HG02642 (cell line): ENCODE measurements around the gene PRAMEF17.
"Not testable (repeated sequence)": the region's sequence is repeated elsewhere in the genome, so short reads cannot be mapped to it uniquely, and the experiment has no call there.

Experiments used
- ATAC-seq: cut with Tn5 transposase; IDR thresholded peaks from one replicate; pipeline ENCODE4 v1.9.1; 2021; ENCODE audit warnings: mild to moderate bottlenecking; ENCODE audit not compliant: unreplicated experiment, poor library complexity

PRAMEF17 gene, protein sequence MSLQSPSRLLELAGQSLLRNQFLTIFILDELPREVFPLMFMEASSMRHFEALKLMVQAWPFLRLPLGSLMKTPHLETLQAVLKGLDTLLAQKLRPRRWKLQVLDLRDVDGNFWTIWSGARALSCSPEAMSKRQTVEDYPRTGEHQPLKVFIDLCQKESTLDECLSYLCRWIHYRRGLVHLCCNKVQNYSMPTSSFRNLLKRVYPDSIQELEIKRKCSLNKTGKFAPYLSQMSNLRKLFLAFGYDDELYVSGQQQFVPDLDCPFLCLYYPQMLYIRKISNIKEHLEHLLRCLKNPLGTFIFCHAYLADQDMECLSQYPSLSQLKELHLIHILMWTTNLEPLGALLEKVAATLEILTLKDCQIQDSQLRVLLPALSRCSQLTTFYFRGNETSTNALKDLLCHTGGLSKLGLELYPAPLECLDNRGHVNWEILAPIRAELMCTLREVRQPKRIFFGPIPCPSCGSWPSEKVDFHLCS

DNA sequence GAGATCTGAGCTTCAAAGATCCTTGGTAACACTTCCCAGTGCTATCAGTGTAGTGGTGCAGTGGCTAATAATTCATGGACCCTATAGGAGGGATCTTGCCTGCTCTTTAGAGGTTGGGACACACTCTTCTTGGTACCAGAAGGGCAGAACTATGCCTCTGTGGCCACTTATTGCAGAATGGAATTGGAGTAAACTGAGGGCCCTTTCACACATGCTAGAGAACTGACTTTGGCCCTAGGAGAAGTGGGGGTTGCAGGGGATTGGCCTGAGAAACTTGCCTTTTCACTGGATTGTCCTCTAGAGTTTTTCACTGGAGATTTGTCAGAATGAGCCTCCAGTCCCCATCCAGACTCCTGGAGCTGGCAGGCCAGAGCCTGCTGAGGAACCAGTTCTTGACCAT lies at the start of gene PRAMEF17:
PRAMEF17 (plus strand) TSS at position 301 of the 400 bp plus-strand sequence; CDS start at position 327, 26 bp downstream.
- ATAC-seq, result not testable (repeated sequence)

DNA sequence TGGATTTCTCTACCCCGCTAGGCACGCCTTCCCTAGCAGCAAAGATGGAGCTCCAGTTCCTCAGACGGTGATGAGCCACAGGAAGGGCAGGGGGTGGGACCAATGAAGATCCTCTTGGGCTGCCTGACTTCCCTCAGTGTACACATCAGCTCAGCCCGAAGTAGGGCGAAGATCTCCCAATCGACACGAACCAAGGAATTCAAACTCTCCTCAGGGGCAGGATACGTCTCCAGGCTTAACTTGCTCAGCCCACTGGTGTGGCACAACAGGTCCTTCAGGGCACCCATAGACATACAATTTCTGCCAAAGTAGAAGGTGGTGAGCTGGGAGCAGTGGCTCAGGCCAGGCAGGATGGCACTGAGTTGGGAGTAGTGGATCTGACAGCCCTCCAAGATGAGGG lies 46.9 kb upstream of the PRAMEF17 start:
- ATAC-seq, result not testable (repeated sequence)

DNA sequence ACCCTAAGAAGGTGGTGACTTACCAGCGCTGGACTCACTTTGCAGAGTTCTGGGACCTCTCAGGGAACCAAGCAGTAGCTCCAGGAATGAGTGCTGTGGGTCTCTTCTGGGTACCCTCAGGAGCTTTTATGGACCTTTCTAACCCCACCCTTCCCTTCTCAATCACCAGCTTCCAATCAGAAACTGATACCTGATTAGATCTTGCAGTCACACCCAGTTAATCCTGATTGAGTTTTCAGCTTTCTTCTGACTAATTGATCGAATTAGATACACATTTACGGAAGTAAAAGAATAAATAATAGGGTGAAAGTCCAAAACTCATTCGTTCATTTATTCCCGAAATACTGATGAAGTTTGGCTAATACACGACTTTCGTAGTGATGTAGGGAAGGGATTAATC lies 42.4 kb upstream of the PRAMEF17 start, which contains the start of gene PRAMEF14:
PRAMEF14 (minus strand) TSS at position 101 of the 400 bp plus-strand sequence. CDS start 1,820 bp downstream, outside the sequence.
- ATAC-seq, result not testable (repeated sequence)

DNA sequence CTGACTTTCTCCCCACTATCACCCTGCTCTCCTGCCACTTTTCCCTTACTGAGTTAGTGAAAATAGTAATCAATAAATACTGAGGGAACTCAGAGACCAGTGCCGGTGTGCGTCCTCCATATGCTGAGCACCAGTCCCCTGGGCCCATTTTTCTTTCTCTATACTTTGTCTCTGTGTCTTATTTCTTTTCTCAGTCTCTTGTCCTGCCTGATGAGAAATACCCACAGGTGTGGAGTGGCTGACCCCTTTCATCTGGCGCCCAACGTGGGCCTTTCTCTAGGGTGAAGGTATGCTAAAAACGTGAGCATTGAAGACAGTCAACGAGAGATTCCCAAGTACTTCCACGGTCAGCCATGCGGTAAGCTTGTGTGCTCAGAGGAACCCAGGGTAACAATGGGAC lies 36.0 kb upstream of the PRAMEF17 start:
- ATAC-seq, result not testable (repeated sequence)

DNA sequence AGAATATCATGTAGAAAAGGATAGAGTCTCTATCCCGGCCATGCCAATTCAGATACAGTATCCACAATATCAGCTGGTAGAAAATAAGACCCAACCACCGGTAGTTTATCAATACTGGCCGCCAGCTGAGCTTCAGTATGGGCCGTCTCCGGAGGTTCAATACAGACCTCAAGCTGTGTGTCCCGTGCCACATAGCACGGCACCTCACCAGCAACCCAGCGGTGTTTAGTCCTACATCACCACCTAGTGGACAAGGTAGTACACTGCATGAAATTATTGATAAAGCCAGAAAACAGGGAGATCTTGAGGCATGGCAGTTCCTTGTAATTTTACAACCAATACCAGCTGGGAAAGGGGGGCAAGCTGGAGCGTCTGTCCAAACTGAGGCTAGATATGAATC lies 35.0 kb upstream of the PRAMEF17 start:
- not testable (repeated sequence) for ATAC-seq

DNA sequence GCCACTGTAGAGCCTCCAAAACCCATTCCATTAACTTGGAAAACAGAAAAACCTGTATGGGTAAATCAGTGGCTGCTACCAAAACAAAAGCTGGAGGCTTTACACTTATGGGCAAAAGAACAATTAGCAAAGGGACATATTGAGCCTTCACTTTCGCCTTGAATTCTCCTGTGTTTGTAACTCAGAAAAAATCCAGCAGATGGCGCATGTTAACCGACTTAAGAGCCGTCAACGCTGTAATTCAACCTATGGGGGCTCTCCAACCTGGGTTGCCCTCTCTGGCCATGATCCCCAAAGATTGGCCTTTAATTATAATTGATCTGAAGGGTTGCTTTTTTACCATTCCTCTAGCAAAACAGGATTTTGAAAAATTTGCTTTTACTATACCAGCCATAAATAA lies 32.7 kb upstream of the PRAMEF17 start:
- not testable (repeated sequence) for ATAC-seq

DNA sequence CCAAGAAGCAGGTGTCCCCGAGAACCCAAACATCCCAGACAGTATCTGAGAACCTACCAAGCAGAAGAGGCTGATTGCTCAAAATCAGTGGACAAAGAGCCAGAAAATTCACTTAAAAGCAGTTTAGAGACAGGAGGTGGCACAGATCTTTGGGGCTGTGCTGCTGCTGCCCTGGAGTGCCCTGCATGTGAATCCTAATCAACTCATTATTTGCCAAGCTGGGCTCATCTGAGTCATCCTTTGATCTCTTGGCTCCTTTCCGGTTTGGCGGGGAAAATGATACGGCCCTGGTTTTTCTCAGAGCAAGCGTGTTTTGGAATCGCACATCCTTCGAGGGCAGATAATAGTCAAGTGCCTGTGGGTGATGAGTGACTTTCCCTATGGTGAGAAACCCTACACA lies 27.1 kb upstream of the PRAMEF17 start:
- ATAC-seq, result not testable (repeated sequence)

DNA sequence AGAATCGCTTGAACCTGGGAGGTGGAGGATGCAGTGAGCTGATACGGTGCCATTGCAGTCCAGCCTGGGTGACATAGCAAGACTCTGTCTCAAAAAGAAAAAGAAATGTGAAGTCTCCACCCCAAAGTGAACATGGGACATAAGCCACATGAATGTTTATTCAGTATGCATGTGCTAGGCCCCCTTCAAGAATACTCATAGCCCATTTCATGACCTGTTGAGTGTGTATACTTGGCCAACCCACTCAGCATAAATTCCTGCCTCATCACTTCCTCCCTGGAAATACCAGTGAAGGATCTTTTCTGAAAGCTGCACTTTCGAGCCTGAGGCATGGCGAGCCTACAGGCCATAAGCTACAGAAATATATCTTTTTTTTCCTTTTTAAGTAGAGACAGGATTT lies 24.5 kb upstream of the PRAMEF17 start:
- ATAC-seq, result not testable (repeated sequence)

DNA sequence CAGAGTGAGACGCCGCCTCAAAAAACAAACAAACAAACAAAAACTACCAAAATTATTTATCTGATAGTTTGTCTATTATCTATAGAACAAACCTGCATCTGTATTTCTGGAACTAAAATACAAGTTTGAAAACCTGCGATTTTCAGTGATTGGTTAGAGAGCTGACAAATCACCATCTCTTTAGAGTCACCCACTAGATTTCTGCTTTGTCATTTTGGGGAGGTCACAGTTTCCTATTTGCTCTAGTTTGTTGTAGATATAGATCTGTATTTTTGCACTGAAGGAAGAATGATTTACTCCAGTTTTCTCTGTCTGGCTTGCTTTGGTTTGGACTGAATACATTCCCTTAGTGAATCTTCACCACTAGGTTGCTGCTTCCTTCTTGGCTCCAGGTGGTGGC lies 22.9 kb upstream of the PRAMEF17 start:
- not testable (repeated sequence) for ATAC-seq

DNA sequence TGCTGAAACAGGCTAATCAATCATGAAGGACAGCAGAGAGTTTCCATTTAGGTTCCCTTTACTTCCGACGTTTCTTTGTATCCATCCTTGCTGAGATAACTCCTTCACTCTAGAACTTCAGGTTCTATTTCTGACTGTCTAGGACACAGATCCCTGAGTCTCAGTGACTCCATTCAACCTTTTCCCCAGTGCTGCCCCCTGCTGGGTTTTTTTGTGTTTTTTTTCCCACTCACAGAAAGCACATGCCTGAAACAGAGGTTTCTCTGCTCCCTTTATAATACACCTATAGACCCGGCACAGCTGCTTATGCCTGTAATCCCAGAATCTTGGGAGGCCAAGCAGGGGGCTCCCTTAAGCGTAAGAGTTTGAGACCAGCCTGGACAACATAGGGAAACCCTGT lies 20.9 kb upstream of the PRAMEF17 start:
- not testable (repeated sequence) for ATAC-seq

DNA sequence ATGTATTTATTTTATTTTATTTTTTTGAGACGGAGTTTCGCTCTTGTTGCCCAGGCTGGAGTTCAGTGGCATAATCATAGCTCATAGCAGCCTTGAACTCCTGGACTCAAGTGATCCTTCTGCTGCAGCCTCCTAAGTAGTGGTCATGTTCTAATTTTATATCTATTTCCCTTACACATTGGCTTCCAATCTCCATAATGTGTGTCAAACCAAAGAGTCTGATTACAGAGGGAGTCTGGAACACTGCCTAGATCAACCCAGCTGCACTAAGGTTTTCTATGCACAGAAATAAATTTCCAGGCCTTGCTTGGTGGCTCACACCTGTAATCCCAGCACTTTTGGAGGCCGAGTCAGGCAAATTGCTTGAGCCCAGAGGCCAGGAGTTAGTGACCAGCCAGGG lies 10.4 kb upstream of the PRAMEF17 start:
- not testable (repeated sequence) for ATAC-seq

DNA sequence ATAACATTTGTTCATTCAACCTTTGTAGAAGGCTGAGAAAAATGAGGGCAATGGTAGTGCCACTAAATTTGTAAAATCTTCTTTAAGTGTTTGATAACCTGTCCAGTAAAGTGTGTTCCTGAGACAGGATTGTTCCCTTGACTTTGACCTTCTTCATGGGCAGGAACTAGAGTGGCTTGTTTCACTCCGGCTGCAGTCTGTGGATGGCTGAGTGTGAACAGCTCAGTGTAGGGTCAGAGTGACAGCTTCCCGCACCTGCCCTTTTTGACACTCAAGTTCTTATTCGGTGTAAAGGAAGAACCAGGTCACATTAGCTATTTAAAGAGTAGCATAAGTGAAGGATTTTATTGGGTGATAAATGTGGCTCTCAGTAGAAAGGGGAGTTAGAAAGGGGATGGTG lies 9.1 kb upstream of the PRAMEF17 start:
- not testable (repeated sequence) for ATAC-seq

DNA sequence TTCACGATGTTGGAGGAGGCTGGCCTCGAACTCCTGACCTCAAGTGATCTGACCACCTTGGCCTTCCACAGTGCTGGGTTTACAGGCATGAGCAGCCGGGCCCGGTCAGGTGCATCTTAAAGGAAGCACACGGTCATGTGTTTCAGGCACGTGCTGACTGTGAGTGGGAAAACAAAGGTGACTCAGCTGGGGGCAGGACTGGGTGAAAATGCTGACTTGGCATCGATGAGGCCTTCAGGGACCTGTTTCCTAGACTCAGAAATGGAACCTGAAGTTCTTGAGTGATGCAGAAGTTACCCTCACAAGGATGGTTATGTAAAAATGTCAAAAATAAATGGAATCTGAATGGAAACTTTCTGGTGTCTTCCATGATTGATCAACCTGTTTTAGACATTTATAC lies 3.6 kb downstream of the PRAMEF17 start:
- ATAC-seq, result not testable (repeated sequence)

DNA sequence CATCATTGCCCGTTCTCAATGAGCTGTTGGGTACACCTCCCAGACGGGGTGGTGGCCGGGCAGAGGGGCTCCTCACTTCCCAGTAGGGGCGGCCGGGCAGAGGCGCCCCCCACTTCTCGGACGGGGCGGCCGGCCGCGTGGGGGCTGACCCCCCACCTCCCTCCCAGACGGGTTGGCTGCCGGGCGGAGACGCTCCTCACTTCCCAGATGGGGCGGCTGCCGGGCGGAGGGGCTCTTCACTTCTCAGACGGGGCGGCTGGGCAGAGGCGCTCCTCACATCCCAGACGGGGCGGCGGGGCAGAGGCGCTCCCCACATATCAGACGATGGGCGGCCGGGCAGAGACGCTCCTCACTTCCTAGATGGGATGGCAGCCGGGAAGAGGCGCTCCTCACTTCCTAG lies 5.3 kb downstream of the PRAMEF17 start:
- ATAC-seq, result not testable (repeated sequence)

DNA sequence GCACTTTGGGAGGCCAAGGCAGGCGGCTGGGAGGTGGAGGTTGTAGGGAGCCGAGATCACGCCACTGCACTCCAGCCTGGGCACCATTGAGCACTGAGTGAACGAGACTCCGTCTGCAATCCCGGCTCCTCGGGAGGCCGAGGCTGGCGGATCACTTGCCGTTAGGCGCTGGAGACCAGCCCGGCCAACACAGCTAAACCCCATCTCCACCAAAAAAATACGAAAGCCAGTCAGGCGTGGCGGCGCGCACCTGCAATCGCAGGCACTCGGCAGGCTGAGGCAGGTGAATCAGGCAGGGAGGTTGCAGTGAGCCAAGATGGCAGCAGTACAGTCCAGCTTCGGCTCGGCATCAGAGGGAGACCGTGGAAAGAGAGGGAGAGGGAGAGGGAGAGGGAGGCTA lies 5.9 kb downstream of the PRAMEF17 start:
- not testable (repeated sequence) for ATAC-seq

DNA sequence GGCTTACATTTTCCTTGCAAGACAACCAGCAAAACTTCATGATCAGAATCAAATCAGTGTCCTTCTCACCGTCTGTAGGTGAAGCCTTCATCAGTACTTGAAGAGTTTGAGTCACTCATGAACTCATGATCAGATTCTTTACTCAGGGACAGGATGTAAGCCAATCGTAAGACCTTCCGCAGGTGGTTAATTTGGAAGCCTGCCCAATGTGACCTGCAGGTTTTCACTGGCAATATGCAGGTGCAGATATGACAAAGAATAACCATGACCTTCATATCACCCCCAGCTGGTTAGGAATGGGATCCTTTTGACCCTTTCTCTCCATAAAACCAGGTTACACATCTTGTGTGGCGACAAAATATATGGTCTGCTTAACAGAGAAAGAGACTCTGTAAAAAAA lies 18.4 kb downstream of the PRAMEF17 start:
- no peak for ATAC-seq

DNA sequence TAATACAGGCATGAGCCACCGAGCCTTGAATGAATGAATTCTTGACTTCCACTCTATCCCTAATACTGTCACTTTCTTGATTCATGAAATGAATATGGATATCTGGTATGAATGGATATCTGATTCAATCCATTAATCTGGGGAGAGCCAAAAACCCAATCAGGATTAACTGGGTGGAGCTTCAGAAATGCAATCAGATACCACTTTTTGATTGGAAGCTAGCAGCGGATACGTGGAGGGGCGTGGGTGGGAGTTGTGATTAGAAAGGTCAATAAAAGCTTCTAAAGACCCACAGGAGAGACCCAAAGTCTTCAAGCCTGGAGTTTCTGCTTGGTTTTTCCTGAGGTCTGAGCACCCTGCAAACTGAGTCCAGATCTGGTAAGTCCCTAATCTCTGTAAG lies 20.7 kb downstream of the PRAMEF17 start, which contains the start of gene PRAMEF20:
PRAMEF20 (plus strand) TSS at position 301 of the 400 bp plus-strand sequence. CDS start 5,905 bp downstream, outside the sequence.
- ATAC-seq, result not testable (repeated sequence)

DNA sequence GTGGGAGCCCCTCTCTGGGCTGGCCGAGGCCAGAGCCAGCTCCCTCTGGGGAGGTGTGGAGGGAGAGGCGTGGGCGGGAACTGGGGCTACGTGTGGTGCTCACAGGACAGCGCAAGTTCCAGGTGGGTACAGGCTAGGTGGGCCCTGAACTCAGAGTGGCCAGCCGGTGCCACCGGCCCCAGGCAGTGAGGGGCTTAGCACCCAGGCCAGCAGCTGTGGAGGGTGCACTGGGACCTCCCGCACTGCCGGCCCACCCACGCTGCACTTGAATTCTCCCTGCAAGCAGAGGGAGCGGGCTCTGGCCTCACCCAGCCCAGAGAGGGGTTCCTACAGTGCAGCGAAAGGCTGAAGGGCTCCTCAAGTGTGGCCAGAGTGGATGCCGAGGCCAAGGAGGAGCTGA lies 41.1 kb downstream of the PRAMEF17 start:
- ATAC-seq, result no peak

DNA sequence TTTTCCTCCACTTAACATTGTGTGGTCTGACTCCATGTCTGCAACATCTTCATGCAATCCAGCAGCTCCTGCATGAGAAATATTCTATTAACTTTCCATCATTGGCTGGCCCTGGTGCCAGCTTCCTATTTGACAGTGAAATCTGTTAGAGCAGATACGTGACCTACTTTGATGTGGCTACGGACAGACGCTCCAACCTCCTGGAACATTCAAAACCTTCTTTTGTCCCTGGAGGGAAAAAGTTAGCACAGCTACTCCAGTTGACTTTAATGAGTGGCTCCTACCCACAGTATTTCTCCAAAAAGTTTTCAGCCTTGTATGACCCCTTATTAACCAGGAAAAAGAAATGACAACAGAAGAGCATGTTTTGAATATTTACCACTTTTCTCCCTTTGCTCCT lies 42.8 kb downstream of the PRAMEF17 start:
- no peak for ATAC-seq

DNA sequence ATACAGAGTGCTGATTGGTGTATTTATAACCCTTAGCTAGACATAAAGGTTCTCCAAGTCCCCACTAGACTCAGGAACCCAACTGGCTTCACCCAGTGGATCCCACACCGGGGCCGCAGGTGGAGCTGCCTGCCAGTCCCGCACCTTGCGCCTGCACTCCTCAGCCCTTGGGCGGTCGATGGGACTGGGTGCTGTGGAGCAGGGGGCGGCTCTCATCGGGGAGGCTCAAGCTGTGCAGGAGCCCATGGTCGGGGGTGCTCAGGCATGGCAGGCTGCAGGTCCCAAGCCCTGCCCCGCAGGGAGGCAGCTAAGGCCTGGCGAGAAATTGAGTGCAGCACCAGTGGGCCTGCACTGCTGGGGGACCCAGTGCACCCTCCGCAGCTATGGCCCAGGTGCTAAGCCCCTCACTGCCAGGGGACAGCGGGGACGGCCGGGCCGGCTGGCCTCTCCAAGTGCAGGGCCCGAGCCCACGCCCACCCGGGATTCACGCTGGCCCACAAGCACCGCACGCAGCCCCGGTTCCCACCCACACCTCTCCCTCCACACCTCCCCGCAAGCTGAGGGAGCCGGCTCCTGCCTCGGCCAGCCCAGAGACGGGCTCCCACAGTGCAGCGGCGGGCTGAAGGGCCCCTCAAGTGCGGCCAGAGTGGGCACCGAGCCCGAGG lies 44.4 kb downstream of the PRAMEF17 start:
- ATAC-seq, result not testable (repeated sequence)

DNA sequence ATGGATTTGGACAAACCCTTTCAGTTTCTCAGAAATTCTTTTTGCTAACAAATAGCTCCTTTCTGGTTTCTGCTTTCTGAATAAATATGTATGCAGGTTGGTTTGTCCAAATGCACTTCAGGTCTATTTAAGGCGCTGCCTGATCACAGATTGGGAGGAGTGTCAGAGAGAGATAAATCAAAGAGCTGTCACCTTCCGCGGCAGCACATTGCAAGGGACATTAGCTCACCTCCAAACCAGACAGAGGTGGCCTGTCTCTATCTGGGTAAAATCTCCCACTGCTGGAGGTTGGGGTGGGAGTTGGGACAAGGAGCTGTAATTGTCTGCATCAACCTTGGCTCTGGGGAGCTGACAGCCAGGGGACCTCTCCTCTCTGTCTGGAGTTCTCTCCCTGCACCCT lies 46.0 kb downstream of the PRAMEF17 start:
- no peak for ATAC-seq
